ENCODE data around the gene DPT. TPM values are rescaled to one million over a fixed set of nuclear protein-coding genes. Genes with fewer than 3 reads are reported as not detected.

DPT gene
- polyA plus RNA-seq, 1 donor from 2014 or later = not detected

- no peak for TF ChIP-seq CTCF (IDR thresholded peaks at IDR 0.05; ENCODE audit: poor library complexity, severe bottlenecking)
- TF ChIP-seq REST (IDR thresholded peaks at IDR 0.05; ENCODE audit: borderline replicate concordance) = no peak
- no peak for TF ChIP-seq SMC3 (conservative IDR thresholded peaks at IDR 0.05; ENCODE audit: poor library complexity)
- no peak for TF ChIP-seq EZH2 (IDR thresholded peaks at IDR 0.05; ENCODE audit: borderline replicate concordance, insufficient read depth, low read length, poor library complexity, severe bottlenecking)
- TF ChIP-seq RAD21 (conservative IDR thresholded peaks at IDR 0.05) = no peak
- TF ChIP-seq EP300 (conservative IDR thresholded peaks at IDR 0.05; ENCODE audit: poor library complexity, severe bottlenecking) = no peak
- TF ChIP-seq POLR2AphosphoS5 (IDR thresholded peaks at IDR 0.05) = no peak
Measured at GRCh38 chr1:168693197-168693871, 35.7 kb downstream of the DPT start.

GRCh38 chr1:168692472-168692871 is 36.5 kb downstream of the DPT start:
- Histone ChIP-seq H3K79me2 (replicated peaks; ENCODE audit: insufficient read depth, low read length) (no peaks in the 10 kb centered on the region), H4K20me1 (ENCODE audit: insufficient read depth) (no peaks in the 10 kb centered on the region), H3K4me3 (ENCODE audit: low read length) (no peak overlapping the region), H3K9me2 (ENCODE audit: insufficient read depth, low read length) (no peaks in the 10 kb centered on the region), H3K36me3 (ENCODE audit: insufficient read depth, low read length) (no peaks in the 10 kb centered on the region), H3K27me3 (ENCODE audit: insufficient read depth, low read depth, low read length) (no peaks in the 10 kb centered on the region), H3K9ac (ENCODE audit: low read length) (no peak overlapping the region), H3F3A (ENCODE audit: insufficient read depth, low read length, poor library complexity, severe bottlenecking) (no peaks in the 10 kb centered on the region), H2AFZ (ENCODE audit: low read depth, low read length) (no peak overlapping the region), H3K9me3 (ENCODE audit: low read length) (no peaks in the 10 kb centered on the region), H3K27ac (ENCODE audit: low read length) (no peak overlapping the region), H3K4me2 (ENCODE audit: low read length) (no peak overlapping the region)
- TF ChIP-seq SMC3 (conservative IDR thresholded peaks at IDR 0.05; ENCODE audit: poor library complexity) (no peak), TAF1 (IDR thresholded peaks at IDR 0.05; ENCODE audit: low read depth) (no peak), POLR2AphosphoS5 (IDR thresholded peaks at IDR 0.05) (no peak), REST (IDR thresholded peaks at IDR 0.05; ENCODE audit: borderline replicate concordance) (no peak), EZH2 (IDR thresholded peaks at IDR 0.05; ENCODE audit: borderline replicate concordance, insufficient read depth, low read length, poor library complexity, severe bottlenecking) (no peak), CTCF (IDR thresholded peaks at IDR 0.05; ENCODE audit: poor library complexity, severe bottlenecking) (no peak), MXI1 (conservative IDR thresholded peaks at IDR 0.05; ENCODE audit: poor library complexity, severe bottlenecking) (no peak), EP300 (conservative IDR thresholded peaks at IDR 0.05; ENCODE audit: poor library complexity, severe bottlenecking) (no peak), RAD21 (conservative IDR thresholded peaks at IDR 0.05) (no peak)

More at GRCh38 chr1:168693197-168693871, 35.7 kb downstream of the DPT start:
- Histone ChIP-seq H4K20me1 (ENCODE audit: insufficient read depth) (no peaks in the 10 kb centered on the region), H3K4me3 (ENCODE audit: low read length) (no peak overlapping the region), H2AFZ (ENCODE audit: low read depth, low read length) (no peak overlapping the region), H3K9ac (ENCODE audit: low read length) (no peak overlapping the region), H3K79me2 (replicated peaks; ENCODE audit: insufficient read depth, low read length) (no peaks in the 10 kb centered on the region), H3F3A (ENCODE audit: insufficient read depth, low read length, poor library complexity, severe bottlenecking) (no peaks in the 10 kb centered on the region), H3K27me3 (ENCODE audit: insufficient read depth, low read depth, low read length) (no peaks in the 10 kb centered on the region), H3K9me2 (ENCODE audit: insufficient read depth, low read length) (no peaks in the 10 kb centered on the region), H3K36me3 (ENCODE audit: insufficient read depth, low read length) (no peaks in the 10 kb centered on the region), H3K9me3 (ENCODE audit: low read length) (no peaks in the 10 kb centered on the region), H3K4me2 (ENCODE audit: low read length) (no peak overlapping the region), H3K27ac (ENCODE audit: low read length) (no peak overlapping the region)

Measured in neural cell (in vitro differentiated cells).